GM04504 (cell line): ENCODE data around the gene COLGALT1.

Source experiments
- DNase-seq: peaks from one replicate; pipeline ENCODE4 v3.0.0-alpha.2; 2012; ENCODE audit warnings: low read depth

The COLGALT1 gene

DNA sequence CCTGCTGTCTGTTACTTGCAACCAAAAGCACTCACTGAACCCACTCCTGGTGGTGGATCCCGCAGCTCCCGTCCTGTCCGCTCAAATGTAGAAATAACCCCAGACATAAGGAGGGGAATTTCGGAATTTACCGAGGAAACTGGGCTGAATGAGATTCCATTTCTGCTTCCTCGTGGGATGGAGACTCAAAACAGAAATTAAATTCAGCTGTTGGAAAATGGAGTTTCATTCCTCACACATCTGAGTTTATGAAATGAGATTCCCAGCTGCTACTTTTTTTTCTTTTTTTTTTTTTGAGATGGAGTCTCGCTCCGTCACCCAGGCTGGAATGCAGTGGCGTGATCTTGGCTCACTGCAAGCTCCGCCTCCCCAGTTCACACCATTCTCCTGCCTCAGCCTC lies 44.3 kb downstream of the COLGALT1 start:
- peak; percentile 10 for DNase-seq

- DNase-seq, result no peak
These were observed 46.2 kb downstream of the COLGALT1 start for GRCh38 chr19:17601683-17602082.

- DNase-seq, result no peak
These were observed 46.8 kb downstream of the COLGALT1 start for GRCh38 chr19:17602217-17602616.

DNA sequence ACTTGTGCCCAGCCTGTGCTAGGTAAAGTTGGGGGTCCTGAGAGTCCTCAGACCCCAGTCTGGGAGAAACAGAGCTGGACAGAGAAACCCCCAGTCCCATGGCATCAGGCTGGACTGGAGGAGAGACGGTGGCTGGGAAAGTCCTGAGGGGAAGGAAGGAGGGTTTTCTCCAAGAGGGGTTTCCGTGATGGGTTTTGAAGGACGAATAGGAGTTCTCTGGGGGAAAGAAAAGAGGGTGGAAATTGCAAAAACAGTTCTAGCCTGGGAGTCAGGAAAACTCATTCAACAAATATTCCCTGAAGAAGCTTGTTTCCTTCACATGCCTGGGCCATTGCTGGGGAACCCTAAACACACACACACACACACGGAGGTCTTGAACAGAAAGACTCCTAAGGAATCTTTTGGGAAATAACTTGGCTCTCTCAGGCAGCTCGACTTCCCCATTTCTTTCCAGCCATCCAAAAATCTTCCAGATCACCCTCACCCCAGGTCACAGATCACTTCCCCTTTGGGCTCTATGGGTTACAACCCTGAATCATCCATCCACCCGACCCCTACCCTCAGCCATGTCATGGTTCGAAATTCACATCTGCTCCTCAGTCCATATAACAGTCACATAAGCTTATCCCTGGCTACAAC lies 47.5 kb downstream of the COLGALT1 start:
- DNase-seq, result no peak

DNA sequence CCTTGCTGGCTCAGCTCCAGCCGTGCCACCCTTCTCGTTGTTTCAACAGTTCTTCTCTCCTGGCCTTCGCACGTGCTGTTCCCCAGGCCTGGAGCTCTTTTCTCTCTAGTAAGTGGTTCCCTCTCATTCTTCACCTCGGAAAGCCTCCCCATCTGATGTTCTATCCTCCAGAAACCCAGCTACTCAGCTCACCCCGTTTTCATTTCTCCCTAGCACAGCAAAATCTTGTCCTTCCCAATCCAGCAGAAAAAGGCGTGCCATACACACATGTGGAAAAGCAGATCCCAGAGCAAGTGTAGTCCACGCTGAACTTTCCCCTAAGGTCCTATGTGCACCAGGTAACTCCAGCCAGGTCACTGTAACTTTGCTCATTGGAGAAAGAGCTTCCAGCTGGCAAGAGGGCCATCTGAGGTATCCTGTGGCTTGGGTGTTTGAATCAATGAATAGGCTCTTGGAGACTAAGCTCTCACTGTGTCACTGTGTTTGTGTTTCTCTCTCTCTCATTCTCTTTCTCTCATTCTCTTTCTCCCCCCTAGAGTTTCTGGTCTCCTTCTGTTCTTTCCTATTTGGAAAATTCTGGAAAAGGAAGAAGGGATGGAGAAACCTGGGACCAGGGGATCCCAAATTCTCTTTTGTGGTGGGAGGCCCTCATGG lies 49.0 kb downstream of the COLGALT1 start:
- no peak for DNase-seq

- DNase-seq, result no peak
These were observed 49.7 kb downstream of the COLGALT1 start for GRCh38 chr19:17605117-17605516.

- DNase-seq, result peak; percentile 12
These were observed 50.5 kb downstream of the COLGALT1 start for GRCh38 chr19:17605761-17606589.

GRCh38 chr19:17606590-17607185 lies 51.2 kb downstream of the COLGALT1 start:
- DNase-seq, result no peak

DNA sequence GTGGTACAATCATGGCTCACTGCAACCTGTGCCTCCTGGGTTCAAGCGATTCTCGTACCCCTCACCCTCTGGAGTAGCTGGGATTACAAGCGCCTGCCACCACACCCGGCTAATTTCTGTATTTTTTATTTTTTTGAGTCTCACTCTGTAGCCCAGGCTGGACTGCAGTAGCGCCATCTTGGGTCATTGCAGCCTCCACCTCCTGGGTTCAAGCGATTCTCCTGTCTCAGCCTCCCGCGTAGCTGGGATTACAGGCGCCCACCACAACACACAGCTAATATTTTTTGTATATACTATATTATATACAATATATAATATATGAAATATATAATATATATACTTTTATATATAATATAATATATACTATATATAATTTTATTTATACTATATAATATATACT lies 52.5 kb downstream of the COLGALT1 start:
- no peak for DNase-seq

GRCh38 chr19:17610384-17610783 lies 54.9 kb downstream of the COLGALT1 start:
- no peak for DNase-seq

DNA sequence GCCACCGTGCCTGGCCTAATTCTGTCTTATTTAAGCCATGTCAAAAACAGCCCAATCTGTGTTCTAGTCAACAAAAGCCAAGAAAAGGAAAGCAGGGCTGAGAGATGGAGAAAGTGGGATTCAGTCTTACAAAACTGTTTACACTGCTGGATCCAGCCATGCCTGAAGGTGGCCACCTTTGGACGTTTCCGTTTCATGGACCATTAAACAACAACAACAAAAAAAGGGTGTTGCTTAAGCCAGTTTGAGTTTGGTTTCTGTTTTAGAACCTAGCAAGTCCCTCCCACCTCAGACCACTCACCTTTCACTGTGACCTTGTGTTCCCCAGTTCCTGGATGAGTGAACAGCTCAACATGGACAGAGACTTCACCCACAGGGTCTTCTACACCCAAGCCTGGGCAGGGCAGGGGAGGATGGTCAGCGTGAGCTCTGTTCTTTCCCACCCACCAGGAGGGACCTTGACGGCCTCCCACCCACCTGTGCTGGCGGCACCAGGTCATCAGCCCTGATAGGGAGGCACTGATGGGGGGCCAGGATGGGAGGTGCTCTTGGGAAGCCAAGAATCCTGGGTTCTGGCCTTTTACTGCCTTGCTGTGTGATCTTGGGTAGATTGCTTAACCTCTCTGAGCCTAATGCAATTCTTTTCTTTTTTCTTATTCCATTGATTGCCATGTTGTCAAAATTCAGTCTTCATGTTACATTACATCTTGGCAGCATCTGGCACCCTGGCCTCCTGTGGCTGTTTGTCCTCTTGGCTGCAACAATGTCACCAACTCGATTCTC lies 56.2 kb downstream of the COLGALT1 start:
- DNase-seq, result no peak

- no peak for DNase-seq
These were observed 59.0 kb downstream of the COLGALT1 start for GRCh38 chr19:17614476-17614875.

DNA sequence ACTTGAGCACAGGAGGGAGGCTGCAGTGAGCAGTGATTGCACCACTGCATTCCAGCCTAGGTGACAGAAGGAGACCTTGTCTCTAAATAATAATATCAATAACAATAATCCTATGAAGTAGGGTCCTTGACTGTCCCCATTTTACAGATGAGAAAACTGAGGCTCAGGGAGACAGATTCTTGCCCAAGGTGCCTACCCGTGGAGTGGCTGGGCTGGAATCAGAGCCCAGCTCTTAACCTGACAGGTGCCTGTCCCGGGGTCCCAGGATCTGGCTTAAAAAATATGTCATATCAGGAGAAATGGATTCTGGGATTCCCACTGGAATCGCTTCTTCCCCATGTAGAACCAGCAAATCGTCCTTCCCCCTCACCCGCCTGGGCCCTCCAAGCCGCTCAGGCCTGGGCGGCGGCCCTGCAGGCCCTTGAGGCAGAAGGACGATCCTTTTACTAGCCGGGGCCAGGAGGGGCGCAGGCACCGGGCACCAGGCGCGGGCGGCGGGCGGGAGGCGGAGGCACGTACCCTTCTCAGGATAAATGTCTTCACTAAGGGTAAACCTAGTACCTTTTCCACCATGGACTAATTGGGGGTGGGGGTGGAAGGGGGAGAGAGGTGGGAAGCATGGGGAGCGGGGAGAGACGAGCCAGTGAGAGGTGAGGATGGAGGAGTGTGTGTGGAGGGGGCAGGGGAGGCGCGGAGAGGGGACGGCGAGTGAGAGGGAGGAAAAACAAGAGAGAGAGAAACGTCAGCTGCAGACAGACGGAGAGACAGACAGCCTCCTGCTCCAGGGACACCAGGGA lies 60.6 kb downstream of the COLGALT1 start:
- no peak for DNase-seq

GRCh38 chr19:17616686-17616960 lies 61.2 kb downstream of the COLGALT1 start:
- no peak for DNase-seq

GRCh38 chr19:17616961-17617806 lies 61.7 kb downstream of the COLGALT1 start:
- no peak for DNase-seq

- DNase-seq, result no peak
These were observed 62.4 kb downstream of the COLGALT1 start for GRCh38 chr19:17617807-17618192.

DNA sequence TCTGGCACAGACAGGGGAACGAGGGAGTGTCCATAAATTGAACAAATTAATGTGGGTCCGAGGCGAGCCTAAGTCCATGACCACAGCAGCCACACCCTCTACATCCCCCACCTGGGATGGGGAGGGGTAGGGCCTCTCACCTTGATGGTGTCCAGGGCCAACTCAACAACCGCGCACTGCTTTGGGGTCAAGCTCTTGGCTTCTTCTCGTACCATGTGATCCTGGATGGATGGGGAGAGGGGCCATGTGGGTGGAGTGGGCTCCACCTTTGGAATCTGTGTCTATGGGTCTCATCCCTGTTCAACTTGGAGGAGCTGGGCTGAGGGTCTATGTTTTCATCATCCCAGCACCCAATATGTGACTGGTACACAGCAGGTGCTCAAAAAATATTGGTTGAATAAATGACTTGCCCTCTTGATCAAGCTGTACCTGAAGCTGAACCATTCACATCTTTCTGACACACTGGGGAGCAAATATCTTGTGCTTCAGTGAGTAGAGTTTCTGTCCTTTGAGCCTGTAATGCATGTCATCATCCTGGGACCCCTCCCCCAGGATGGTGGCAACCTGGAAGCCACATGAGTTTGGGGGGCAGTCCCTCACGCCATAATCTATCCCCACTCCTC lies 62.9 kb downstream of the COLGALT1 start:
- no peak for DNase-seq

DNA sequence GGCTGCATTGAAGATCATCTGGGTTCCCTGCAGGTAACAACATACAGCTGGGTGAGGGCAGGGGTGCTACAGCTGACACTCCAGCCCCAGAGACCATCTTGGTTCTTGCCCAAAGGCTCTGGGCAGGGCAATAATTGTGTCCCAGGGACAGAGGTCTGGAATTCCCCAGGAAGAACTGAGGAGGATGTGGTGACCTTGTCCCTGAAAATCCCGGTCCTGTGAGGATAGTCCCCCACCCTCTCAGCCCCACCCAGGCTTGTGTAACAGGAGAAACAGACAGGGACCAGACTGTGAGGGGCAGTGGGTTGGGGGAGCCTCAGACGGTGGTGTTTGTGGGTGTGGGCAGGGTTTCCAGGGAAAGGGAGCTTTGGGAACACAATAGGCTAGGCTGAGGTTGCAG lies 63.5 kb downstream of the COLGALT1 start:
- DNase-seq, result no peak

DNA sequence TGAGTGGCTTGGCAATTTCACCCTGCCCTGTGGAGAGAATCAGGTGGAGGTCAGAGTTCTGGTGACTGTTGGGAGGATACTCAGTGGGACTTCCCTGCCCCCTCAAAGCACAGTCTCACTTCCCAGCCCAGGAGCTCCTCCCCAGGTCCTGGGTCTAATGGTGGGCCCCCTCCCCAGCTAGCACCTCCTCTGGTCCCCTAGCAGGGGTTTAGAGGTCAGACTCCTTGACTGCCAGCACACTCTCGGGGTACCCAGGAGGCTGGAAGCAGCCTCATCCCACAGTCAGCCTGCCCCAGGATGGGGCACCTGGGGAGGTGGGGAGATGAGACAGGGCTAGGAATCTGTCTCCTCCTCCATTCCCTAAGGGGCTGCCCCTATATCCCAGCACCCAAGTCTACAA lies 65.2 kb downstream of the COLGALT1 start:
- DNase-seq, result no peak
